ENCODE measurements around the gene MARK3.

DNA sequence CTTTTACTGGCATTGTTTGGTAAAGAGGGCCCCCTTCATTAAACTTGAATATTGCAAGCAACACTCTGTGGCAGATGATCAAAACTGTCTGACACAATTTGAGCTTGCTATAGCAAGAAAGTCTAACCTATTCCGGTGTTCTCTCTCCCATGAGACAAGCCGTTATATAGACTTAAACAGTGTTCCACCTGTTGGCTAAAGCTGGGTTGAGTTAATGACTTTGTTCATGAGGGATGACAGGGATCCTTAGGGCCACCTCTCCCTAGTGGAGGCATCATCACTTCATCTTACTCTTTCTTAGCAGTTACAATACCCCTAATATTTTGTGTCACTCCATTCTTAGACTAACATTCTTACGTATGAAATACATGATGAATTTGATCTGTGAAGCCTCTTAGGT lies 47.4 kb upstream of the MARK3 start:
- TF ChIP-seq, protein P1, sequence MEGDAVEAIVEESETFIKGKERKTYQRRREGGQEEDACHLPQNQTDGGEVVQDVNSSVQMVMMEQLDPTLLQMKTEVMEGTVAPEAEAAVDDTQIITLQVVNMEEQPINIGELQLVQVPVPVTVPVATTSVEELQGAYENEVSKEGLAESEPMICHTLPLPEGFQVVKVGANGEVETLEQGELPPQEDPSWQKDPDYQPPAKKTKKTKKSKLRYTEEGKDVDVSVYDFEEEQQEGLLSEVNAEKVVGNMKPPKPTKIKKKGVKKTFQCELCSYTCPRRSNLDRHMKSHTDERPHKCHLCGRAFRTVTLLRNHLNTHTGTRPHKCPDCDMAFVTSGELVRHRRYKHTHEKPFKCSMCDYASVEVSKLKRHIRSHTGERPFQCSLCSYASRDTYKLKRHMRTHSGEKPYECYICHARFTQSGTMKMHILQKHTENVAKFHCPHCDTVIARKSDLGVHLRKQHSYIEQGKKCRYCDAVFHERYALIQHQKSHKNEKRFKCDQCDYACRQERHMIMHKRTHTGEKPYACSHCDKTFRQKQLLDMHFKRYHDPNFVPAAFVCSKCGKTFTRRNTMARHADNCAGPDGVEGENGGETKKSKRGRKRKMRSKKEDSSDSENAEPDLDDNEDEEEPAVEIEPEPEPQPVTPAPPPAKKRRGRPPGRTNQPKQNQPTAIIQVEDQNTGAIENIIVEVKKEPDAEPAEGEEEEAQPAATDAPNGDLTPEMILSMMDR (conservative IDR thresholded peaks at IDR 0.05; ENCODE audit: low read depth, low read length) = no peak
- no peak for TF ChIP-seq MXI1 (IDR thresholded peaks at IDR 0.05; ENCODE audit: borderline replicate concordance, low read depth, low read length)
- no peak for TF ChIP-seq POLR2A (IDR thresholded peaks at IDR 0.05; ENCODE audit: low read depth, low read length)
- no peak for TF ChIP-seq SMC3 (IDR thresholded peaks at IDR 0.05; ENCODE audit: low read depth, low read length)
- no peak for TF ChIP-seq FOS (IDR thresholded peaks at IDR 0.05; ENCODE audit: low read depth, low read length)
- TF ChIP-seq CHD1 (IDR thresholded peaks at IDR 0.05; ENCODE audit: low read depth, low read length) = no peak
- TF ChIP-seq, protein P2, sequence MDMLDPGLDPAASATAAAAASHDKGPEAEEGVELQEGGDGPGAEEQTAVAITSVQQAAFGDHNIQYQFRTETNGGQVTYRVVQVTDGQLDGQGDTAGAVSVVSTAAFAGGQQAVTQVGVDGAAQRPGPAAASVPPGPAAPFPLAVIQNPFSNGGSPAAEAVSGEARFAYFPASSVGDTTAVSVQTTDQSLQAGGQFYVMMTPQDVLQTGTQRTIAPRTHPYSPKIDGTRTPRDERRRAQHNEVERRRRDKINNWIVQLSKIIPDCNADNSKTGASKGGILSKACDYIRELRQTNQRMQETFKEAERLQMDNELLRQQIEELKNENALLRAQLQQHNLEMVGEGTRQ (IDR thresholded peaks at IDR 0.05; ENCODE audit: low read depth, low read length) = no peak
- TF ChIP-seq RCOR1 (IDR thresholded peaks at IDR 0.05; ENCODE audit: insufficient replicate concordance, low read length) = no peak
- no peak for TF ChIP-seq CEBPB (IDR thresholded peaks at IDR 0.05; ENCODE audit: low read depth, low read length)
- TF ChIP-seq BHLHE40 (IDR thresholded peaks at IDR 0.05; ENCODE audit: low read depth, low read length) = no peak

All from IMR-90 (cell line).